Endothelial cell (in vitro differentiated cells): ENCODE results near the gene C16orf78. TPM values are rescaled to one million over a fixed set of nuclear protein-coding genes. Genes with fewer than 3 reads are reported as not detected.

Experiments used
- DNase-seq: peaks from one replicate; pipeline ENCODE4 v3.0.0; 2021; ENCODE audit warnings: low spot score
- H3K27ac Mint-ChIP-seq: one replicate; pipeline ENCODE4 v1.8.0; 2021; ENCODE audit warnings: mixed read lengths, inconsistent platforms; ENCODE audit not compliant: unreplicated experiment
- H3K27me3 Mint-ChIP-seq: one replicate; pipeline ENCODE4 v1.8.0; 2021; ENCODE audit warnings: mild to moderate bottlenecking, moderate library complexity, mixed read lengths, inconsistent platforms; ENCODE audit not compliant: unreplicated experiment
- H3K36me3 Mint-ChIP-seq: one replicate; pipeline ENCODE4 v1.8.0; 2021; ENCODE audit warnings: mild to moderate bottlenecking, low read depth, mixed read lengths, inconsistent platforms; ENCODE audit not compliant: unreplicated experiment
- H3K4me1 Mint-ChIP-seq: one replicate; pipeline ENCODE4 v1.8.0; 2021; ENCODE audit warnings: mild to moderate bottlenecking, mixed read lengths, inconsistent platforms; ENCODE audit not compliant: unreplicated experiment
- H3K4me3 Mint-ChIP-seq: one replicate; pipeline ENCODE4 v1.8.0; 2021; ENCODE audit warnings: mild to moderate bottlenecking, mixed read lengths, inconsistent platforms; ENCODE audit not compliant: unreplicated experiment
- H3K9me3 Mint-ChIP-seq: one replicate; pipeline ENCODE4 v1.8.0; 2021; ENCODE audit warnings: mixed read lengths, inconsistent platforms; ENCODE audit not compliant: unreplicated experiment
- total RNA-seq: library from RNA; stranded (reverse); fragmentation: NEBNext Ultra II Directional; extraction: Animal tissue kit (Norgen Biotek cat#: 25700); gene quantifications from one replicate; pipeline ENCODE4 v1.2.1, GENCODE V29; 2021; ENCODE audit not compliant: unreplicated experiment
- TF ChIP-seq, protein P1 (sequence below): fragments of 200-600 bp; sonication (generic); IDR thresholded peaks from one replicate; pipeline ENCODE4 v1.5.0; 2021; ENCODE audit warnings: antibody characterized with exemption; ENCODE audit not compliant: unreplicated experiment

Gene C16orf78
- total RNA-seq, 1 donor from 2014 or later: not detected

DNA sequence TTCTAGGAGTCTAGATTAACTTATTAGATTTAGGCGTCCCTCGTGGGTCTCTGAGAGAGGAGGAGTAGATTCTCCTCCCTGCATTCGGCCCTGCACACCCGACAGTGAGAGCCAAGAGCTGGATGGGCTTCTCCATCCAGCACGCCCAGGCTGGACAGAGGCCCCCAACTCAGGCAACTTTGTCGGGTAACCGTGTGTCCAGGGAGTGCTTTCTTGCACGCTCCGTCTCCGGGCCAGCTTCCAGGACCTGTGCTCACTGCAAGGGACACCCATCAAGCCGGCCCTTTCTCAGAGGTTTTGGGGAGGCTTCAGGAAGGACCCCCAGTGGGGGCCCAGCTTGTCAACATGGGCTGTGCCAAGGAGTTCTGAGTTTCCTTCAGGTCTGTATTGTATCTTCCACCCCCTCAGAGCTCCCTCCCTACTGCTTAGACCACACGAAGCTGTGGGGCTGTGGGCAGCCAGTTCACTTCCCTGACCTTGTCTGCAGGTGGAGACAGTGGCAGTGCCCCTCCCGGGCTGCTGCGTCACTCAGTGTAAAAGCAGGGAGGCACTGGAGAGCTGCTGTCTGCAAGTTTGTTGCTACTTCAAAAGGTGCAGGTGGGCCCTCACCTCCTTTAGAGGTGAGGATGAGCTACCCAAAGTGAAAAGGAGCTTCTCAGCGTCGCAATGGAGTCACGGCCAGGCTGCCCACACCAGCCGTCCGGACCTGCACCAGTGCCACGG, 24.0 kb upstream of the C16orf78 start:
- Mint-ChIP-seq H3K4me1 (peaks cover 8% of the 10 kb centered on the region), H3K36me3 (no peaks in the 10 kb centered on the region), H3K4me3 (no peak overlapping the region), H3K27ac (no peak overlapping the region), H3K9me3 (no peaks in the 10 kb centered on the region), H3K27me3 (peaks cover 2% of the 10 kb centered on the region)
- DNase-seq: no peak
- TF ChIP-seq, protein P1, sequence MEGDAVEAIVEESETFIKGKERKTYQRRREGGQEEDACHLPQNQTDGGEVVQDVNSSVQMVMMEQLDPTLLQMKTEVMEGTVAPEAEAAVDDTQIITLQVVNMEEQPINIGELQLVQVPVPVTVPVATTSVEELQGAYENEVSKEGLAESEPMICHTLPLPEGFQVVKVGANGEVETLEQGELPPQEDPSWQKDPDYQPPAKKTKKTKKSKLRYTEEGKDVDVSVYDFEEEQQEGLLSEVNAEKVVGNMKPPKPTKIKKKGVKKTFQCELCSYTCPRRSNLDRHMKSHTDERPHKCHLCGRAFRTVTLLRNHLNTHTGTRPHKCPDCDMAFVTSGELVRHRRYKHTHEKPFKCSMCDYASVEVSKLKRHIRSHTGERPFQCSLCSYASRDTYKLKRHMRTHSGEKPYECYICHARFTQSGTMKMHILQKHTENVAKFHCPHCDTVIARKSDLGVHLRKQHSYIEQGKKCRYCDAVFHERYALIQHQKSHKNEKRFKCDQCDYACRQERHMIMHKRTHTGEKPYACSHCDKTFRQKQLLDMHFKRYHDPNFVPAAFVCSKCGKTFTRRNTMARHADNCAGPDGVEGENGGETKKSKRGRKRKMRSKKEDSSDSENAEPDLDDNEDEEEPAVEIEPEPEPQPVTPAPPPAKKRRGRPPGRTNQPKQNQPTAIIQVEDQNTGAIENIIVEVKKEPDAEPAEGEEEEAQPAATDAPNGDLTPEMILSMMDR: no peak

DNA sequence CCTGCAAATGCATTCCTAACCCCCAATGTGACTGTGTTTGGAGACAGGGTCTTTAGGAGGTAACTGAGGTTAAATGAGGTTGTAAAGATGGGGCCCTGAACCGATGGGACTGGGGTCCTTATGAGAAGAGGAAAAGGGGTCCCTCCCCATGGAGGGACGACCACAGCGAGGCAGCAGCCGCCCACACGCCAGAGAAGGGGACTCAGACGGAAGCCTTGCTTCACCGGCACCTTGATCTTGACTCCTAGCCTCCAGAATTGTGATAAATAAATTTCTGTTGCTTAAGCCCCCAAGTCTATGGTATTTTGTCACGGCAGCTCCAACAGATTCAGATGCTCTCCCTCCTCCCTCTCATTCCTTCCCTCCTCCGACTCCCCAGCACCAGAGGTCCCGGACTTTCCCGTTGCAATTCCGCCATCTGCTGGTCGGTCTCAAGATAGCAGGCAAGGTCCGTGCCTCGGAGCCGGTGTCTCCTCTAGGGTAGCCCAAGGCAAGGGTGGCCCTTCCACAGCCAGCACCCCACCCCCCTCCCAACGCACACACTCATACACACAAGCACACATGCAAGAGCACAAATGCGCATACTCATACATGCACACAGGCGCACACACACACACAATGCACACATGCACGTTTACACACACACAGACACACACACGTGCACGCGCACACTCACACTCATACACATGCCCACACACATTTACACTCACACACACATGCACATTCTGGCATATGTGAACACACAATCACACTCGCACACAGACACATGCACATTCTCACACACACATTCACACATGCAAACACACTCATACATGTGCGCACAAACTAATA, 23.1 kb upstream of the C16orf78 start:
- Mint-ChIP-seq H3K4me1 (peaks cover 8% of the 10 kb centered on the region), H3K27ac (no peak overlapping the region), H3K36me3 (no peaks in the 10 kb centered on the region), H3K4me3 (no peak overlapping the region), H3K27me3 (peaks cover 2% of the 10 kb centered on the region), H3K9me3 (no peaks in the 10 kb centered on the region)
- TF ChIP-seq, protein P1: peak; percentile 90
- DNase-seq: peak; percentile 80

DNA sequence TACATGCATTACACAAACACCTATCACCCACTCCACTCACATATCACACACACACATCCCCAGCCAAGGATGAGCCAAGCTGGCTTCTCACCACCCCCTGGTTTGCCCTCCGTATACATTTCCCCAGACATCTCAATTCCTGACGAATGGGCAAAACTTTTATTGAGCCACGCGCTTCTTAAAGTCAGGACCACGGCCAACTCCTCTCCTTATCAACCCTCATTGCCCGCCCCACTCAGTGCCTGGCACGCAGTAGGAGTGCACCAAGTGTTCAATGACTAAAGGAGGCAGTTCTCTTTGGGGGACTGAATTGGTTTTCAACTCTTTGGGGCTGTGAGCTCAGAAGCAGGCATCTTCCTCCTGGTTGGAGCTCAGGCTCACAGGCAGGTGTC, 22.5 kb upstream of the C16orf78 start:
- Mint-ChIP-seq H3K4me3 (no peak overlapping the region), H3K4me1 (peaks cover 8% of the 10 kb centered on the region), H3K27me3 (peaks cover 2% of the 10 kb centered on the region), H3K36me3 (no peaks in the 10 kb centered on the region), H3K9me3 (no peaks in the 10 kb centered on the region), H3K27ac (no peak overlapping the region)
- TF ChIP-seq, protein P1: no peak
- no peak for DNase-seq

DNA sequence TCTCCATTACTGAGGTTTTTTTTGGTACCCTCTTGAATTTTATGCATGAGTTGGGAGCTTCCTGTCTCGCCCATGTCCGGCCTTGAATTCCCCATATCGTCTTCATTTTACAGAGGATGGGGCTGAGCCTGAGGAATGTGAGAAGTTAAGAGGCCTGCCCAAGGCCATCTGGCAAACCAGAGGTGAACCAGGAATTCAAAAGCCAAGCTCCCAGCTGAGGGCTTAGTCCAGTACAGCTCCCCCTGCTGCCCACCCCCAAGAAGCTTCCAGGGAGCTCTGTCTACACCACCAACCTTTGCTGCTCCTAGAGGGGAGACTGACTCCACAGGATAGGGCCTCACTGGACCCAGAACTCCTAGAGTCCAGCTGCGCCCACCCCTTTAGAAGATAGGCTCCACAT, 20.7 kb upstream of the C16orf78 start:
- Mint-ChIP-seq H3K27me3 (peaks cover 2% of the 10 kb centered on the region), H3K4me3 (no peak overlapping the region)
- peak; percentile 49 for DNase-seq

More for the DNA sequence above, 20.7 kb upstream of the C16orf78 start:
- TF ChIP-seq, protein P1: peak; percentile 38
- Mint-ChIP-seq H3K4me1 (peaks cover 8% of the 10 kb centered on the region), H3K27ac (no peak overlapping the region), H3K9me3 (no peaks in the 10 kb centered on the region), H3K36me3 (no peaks in the 10 kb centered on the region)
